ENCODE measurements around the gene BCL11A. TPM values are rescaled to one million over a fixed set of nuclear protein-coding genes. Genes with fewer than 3 reads are reported as not detected.

Gene BCL11A
- total RNA-seq, 1 experiment from 2014 or later: 0.33 TPM

DNA sequence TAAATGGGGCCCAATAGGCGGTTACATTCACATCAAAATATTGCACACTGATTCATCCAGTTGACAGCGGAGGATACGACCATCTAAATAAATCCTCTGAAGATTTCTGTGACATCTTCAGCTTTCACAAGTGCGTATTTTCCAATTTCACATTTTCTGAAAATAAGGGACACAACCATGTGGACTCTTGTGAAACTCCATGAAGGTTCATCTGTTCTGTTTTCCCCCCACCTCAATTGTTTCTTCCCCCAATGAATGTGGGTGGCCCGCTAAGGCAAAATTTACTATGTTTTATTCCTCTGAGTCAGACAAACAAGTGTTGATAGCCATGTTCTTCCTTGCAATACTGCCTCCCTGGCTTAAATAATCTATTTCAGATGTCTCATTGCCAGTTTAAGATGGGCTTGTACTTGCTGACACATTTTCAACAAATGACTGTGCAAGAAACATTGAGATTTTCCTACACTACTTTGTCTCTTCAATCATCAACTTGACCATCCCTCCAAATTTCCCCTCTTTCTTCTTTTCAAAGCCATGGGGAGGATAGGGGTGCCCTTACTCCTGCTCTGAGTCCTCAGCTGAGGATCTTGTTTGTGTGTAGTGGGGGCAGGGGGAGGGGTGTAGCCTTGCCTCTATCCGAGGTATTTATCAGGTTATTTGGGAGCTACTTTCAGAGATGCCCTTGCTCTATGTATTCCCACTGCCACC lies 78.2 kb downstream of the BCL11A start:
- Histone ChIP-seq H3K27me3 (ENCODE audit: control insufficient read depth, insufficient read depth, low read length) (peaks cover 2% of the 10 kb centered on the region), H3K36me3 (ENCODE audit: control insufficient read depth, insufficient read depth, low read length) (no peaks in the 10 kb centered on the region), H3K4me3 (ENCODE audit: low read depth in 2 of 2, low read length in 2 of 2) (no peak overlapping the region), H3K27ac (ENCODE audit: low read length) (no peak overlapping the region), H3K9me3 (ENCODE audit: control insufficient read depth, insufficient read depth, low read depth, low read length) (no peaks in the 10 kb centered on the region), H3K4me1 (ENCODE audit: control insufficient read depth, insufficient read depth, low read length) (no peaks in the 10 kb centered on the region)
- BruUV-seq (replicated peaks): no TSS peak
- TF ChIP-seq SIN3A (IDR thresholded peaks at IDR 0.05; ENCODE audit: borderline replicate concordance, insufficient read depth, low read depth, low read length) (no peak), TCF7L2 (IDR thresholded peaks at IDR 0.05; ENCODE audit: low read depth, low read length) (no peak), POLR2AphosphoS5 (IDR thresholded peaks at IDR 0.05; ENCODE audit: low read depth, low read length) (no peak)
- TF ChIP-seq, protein P1, sequence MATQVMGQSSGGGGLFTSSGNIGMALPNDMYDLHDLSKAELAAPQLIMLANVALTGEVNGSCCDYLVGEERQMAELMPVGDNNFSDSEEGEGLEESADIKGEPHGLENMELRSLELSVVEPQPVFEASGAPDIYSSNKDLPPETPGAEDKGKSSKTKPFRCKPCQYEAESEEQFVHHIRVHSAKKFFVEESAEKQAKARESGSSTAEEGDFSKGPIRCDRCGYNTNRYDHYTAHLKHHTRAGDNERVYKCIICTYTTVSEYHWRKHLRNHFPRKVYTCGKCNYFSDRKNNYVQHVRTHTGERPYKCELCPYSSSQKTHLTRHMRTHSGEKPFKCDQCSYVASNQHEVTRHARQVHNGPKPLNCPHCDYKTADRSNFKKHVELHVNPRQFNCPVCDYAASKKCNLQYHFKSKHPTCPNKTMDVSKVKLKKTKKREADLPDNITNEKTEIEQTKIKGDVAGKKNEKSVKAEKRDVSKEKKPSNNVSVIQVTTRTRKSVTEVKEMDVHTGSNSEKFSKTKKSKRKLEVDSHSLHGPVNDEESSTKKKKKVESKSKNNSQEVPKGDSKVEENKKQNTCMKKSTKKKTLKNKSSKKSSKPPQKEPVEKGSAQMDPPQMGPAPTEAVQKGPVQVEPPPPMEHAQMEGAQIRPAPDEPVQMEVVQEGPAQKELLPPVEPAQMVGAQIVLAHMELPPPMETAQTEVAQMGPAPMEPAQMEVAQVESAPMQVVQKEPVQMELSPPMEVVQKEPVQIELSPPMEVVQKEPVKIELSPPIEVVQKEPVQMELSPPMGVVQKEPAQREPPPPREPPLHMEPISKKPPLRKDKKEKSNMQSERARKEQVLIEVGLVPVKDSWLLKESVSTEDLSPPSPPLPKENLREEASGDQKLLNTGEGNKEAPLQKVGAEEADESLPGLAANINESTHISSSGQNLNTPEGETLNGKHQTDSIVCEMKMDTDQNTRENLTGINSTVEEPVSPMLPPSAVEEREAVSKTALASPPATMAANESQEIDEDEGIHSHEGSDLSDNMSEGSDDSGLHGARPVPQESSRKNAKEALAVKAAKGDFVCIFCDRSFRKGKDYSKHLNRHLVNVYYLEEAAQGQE (IDR thresholded peaks at IDR 0.05; ENCODE audit: insufficient read depth in 1 of 2, low read depth in 2 of 2, low read length in 1 of 2): no peak
- TF ChIP-seq, protein P2, sequence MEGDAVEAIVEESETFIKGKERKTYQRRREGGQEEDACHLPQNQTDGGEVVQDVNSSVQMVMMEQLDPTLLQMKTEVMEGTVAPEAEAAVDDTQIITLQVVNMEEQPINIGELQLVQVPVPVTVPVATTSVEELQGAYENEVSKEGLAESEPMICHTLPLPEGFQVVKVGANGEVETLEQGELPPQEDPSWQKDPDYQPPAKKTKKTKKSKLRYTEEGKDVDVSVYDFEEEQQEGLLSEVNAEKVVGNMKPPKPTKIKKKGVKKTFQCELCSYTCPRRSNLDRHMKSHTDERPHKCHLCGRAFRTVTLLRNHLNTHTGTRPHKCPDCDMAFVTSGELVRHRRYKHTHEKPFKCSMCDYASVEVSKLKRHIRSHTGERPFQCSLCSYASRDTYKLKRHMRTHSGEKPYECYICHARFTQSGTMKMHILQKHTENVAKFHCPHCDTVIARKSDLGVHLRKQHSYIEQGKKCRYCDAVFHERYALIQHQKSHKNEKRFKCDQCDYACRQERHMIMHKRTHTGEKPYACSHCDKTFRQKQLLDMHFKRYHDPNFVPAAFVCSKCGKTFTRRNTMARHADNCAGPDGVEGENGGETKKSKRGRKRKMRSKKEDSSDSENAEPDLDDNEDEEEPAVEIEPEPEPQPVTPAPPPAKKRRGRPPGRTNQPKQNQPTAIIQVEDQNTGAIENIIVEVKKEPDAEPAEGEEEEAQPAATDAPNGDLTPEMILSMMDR (IDR thresholded peaks at IDR 0.05): no peak
- CTCF ChIA-PET: no interaction called here
- intact Hi-C loops (cut with micrococcal nuclease; ENCODE audit: unreplicated experiment): no loop called here
- in situ Hi-C loops (cut with HindIII; ENCODE audit: low pct_unique_long_range_greater_than_20kb, low sequenced_read_pairs): no loop called here
- ATAC-seq: no peak
- no peak for DNase-seq (ENCODE audit: low read depth, low spot score)
- POLR2A ChIA-PET: no interaction called here

DNA sequence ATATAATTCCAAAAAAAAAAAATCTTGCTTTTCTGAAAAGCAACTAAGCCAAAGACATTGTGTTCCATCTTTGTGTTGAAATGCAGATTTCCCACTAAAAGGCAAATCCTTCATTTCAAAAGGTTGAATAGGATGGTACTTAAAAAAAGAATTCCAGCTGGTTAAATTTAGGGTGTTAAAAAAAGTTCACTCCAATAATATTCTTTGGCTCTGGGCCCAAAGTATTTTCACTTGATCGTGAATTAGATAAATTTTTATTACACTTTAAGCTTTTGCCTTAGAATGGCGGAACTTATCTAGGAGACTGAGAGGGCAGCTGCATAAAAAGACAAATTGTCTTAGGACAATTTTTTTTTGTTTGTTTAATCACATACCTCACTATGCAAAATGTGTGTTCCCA lies 79.2 kb downstream of the BCL11A start:
- DNase-seq (ENCODE audit: low read depth, low spot score): no peak
- H3K4me1 ChIP-seq (ENCODE audit: control insufficient read depth, insufficient read depth, low read length): no peaks in the 10 kb centered on the region
- TF ChIP-seq POLR2AphosphoS5 (IDR thresholded peaks at IDR 0.05; ENCODE audit: low read depth, low read length): no peak
- TF ChIP-seq, protein P2 (IDR thresholded peaks at IDR 0.05): no peak
- no peak for TF ChIP-seq SIN3A (IDR thresholded peaks at IDR 0.05; ENCODE audit: borderline replicate concordance, insufficient read depth, low read depth, low read length)
- TF ChIP-seq TCF7L2 (IDR thresholded peaks at IDR 0.05; ENCODE audit: low read depth, low read length): no peak
- TF ChIP-seq, protein P1 (IDR thresholded peaks at IDR 0.05; ENCODE audit: insufficient read depth in 1 of 2, low read depth in 2 of 2, low read length in 1 of 2): no peak
- intact Hi-C loops (cut with micrococcal nuclease; ENCODE audit: unreplicated experiment): no loop called here
- no peak overlapping the region for H3K27ac ChIP-seq (ENCODE audit: low read length)
- no peak for ATAC-seq
- in situ Hi-C loops (cut with HindIII; ENCODE audit: low pct_unique_long_range_greater_than_20kb, low sequenced_read_pairs): no loop called here
- no peaks in the 10 kb centered on the region for H3K36me3 ChIP-seq (ENCODE audit: control insufficient read depth, insufficient read depth, low read length)
- POLR2A ChIA-PET: no interaction called here
- CTCF ChIA-PET: no interaction called here
- BruUV-seq (replicated peaks): no TSS peak
- H3K27me3 ChIP-seq (ENCODE audit: control insufficient read depth, insufficient read depth, low read length): peaks cover 2% of the 10 kb centered on the region
- H3K9me3 ChIP-seq (ENCODE audit: control insufficient read depth, insufficient read depth, low read depth, low read length): no peaks in the 10 kb centered on the region
- H3K4me3 ChIP-seq (ENCODE audit: low read depth in 2 of 2, low read length in 2 of 2): no peak overlapping the region
